ENCODE data around the gene CELA3A. TPM values are rescaled to one million over a fixed set of nuclear protein-coding genes. Genes with fewer than 3 reads are reported as not detected.

The CELA3A gene
- total and polyA plus RNA-seq, 2 of the 8 experiments (the other 6 are each of a cell fraction or from before 2014, with no cell fraction given), result not detected

GRCh38 chr1:21966247-21967000 is 35.0 kb upstream of the CELA3A start:
- H3K36me3 ChIP-seq (ENCODE audit: control insufficient read depth in 2 of 4, insufficient read depth in 4 of 4, low read length in 3 of 4), result no peaks in the 10 kb centered on the region
- FAIRE-seq (no peak), DNase-seq (ENCODE audit: low read depth in 1 of 2, low spot score in 2 of 2) (no peak)
- no peaks in the 10 kb centered on the region for H3K23me2 ChIP-seq (ENCODE audit: low read depth, low read length)
- POLR2A ChIA-PET (ENCODE audit: partially characterized antibody), result interaction anchor here (0.8 to 1.5 kb wide), 2 partner anchors 46 to 100 kb away, joined by 3 to 5 read pairs; no protein-coding TSS in a partner anchor
- H2BK20ac ChIP-seq (ENCODE audit: low read length), result no peak overlapping the region
- 0 out of 2 replicates have a peak overlapping the region, but pooled peaks have one; percentile 14 for H2BK12ac ChIP-seq (ENCODE audit: low read depth, low read length)
- H3K4me3 ChIP-seq (ENCODE audit: extremely low read depth in 1 of 4, insufficient read depth in 2 of 4, low read depth in 3 of 4, low read length in 4 of 4), result no peak overlapping the region
- H4K5ac ChIP-seq (ENCODE audit: insufficient read length, low read depth, low read length), result no peak overlapping the region
- H3K56ac ChIP-seq (replicated peaks; ENCODE audit: insufficient read length, low read depth, low read length), result no peak overlapping the region
- peak overlapping the region; percentile 74; the same call in 1 of the 2 replicates for H2BK15ac ChIP-seq (ENCODE audit: low read length)
- 95% methylated on average over 15 of the region's 15 CpGs; no CpG with 5 or more reads in 1 of the 2 experiments for WGBS, 2 experiments (ENCODE audit: extremely low coverage in 1 of 2, insufficient coverage in 1 of 2, insufficient read length in 1 of 2, insufficient replicate concordance in 2 of 2, low coverage in 1 of 2, low lambda C conversion rate in 2 of 2, missing lambda C conversion rate in 1 of 2)
- CTCF ChIA-PET (ENCODE audit: partially characterized antibody), result interaction anchor here (0.8 to 4.6 kb wide), 9 partner anchors 27 to 263 kb away, joined by 3 to 22 read pairs (median 4); no protein-coding TSS in a partner anchor
- H2BK5ac ChIP-seq (ENCODE audit: low read depth, low read length), result no peak overlapping the region
- H3K23ac ChIP-seq (ENCODE audit: insufficient read length), result no peak overlapping the region
- no peaks in the 10 kb centered on the region for H3K79me2 ChIP-seq (ENCODE audit: control insufficient read depth in 1 of 2, insufficient read depth in 2 of 2, low read length in 2 of 2)
- H2AK5ac ChIP-seq (ENCODE audit: low read depth, low read length), result no peak overlapping the region
- peak overlapping the region; percentile 4; the same call in 1 of the 2 replicates for H3K18ac ChIP-seq (ENCODE audit: extremely low read depth, low read length)
- no peaks in the 10 kb centered on the region for H3K79me1 ChIP-seq (ENCODE audit: low read depth, low read length)
- H4K20me1 ChIP-seq (replicated peaks in 1 of 2; ENCODE audit: control insufficient read depth in 1 of 2, insufficient read depth in 2 of 2, low read length in 2 of 2), result no peaks in the 10 kb centered on the region
- no peaks in the 10 kb centered on the region for H3K9me3 ChIP-seq (ENCODE audit: insufficient read depth in 2 of 2, low read depth in 1 of 2, low read length in 1 of 2)
- H3K27me3 ChIP-seq (replicated peaks in 1 of 4; ENCODE audit: control insufficient read depth in 3 of 4, extremely low read depth in 1 of 4, insufficient read depth in 3 of 4, low read length in 3 of 4), result no peaks in the 10 kb centered on the region
- H3K14ac ChIP-seq (ENCODE audit: insufficient read length), result no peak overlapping the region
- H4K91ac ChIP-seq (replicated peaks; ENCODE audit: insufficient read length, low read length), result peak overlapping the region; percentile 10
- no peak overlapping the region for H3K27ac ChIP-seq (ENCODE audit: low read depth, low read length)
- peak overlapping the region; percentile 50; the same call in 1 of the 2 replicates for H2AFZ ChIP-seq (ENCODE audit: low read length)
- no peak overlapping the region for H2BK120ac ChIP-seq (replicated peaks; ENCODE audit: low read depth, low read length)
- TF ChIP-seq RFX5 (IDR thresholded peaks at IDR 0.05; ENCODE audit: borderline replicate concordance, low read depth, low read length) (no peak), FOSL1 (IDR thresholded peaks at IDR 0.05; ENCODE audit: insufficient read depth, low read depth, low read length) (no peak), SP4 (IDR thresholded peaks at IDR 0.05; ENCODE audit: low read length) (no peak), ASH2L (IDR thresholded peaks at IDR 0.05; ENCODE audit: low read length) (no peak), GABPA (IDR thresholded peaks at IDR 0.05; ENCODE audit: borderline replicate concordance, insufficient read depth, low read length) (no peak), EGR1 (IDR thresholded peaks at IDR 0.05; ENCODE audit: borderline replicate concordance, low read depth, low read length) (no peak), EP300 (IDR thresholded peaks at IDR 0.05; ENCODE audit: borderline replicate concordance in 1 of 2, low read depth in 2 of 2, low read length in 2 of 2) (no peak), KDM1A (IDR thresholded peaks at IDR 0.05; ENCODE audit: borderline replicate concordance, low read length) (no peak), CEBPB (IDR thresholded peaks at IDR 0.05; ENCODE audit: low read depth, low read length) (no peak), SP1 (IDR thresholded peaks at IDR 0.05; ENCODE audit: low read depth, low read length) (no peak), KDM5A (IDR thresholded peaks at IDR 0.05; ENCODE audit: low read length) (no peak)
- peaks cover 0 to 6% (median 4%) of the 10 kb centered on the region in 4 experiments; a peak in 6 of 7 replicates for H3K4me1 ChIP-seq (replicated peaks in 1 of 4; ENCODE audit: control insufficient read depth in 3 of 4, insufficient read depth in 4 of 4, low read length in 3 of 4)
- no peak overlapping the region; the same call in 1 of the 2 replicates for H4K8ac ChIP-seq (ENCODE audit: extremely low read depth, insufficient read depth, low read length)
- H3K4ac ChIP-seq (replicated peaks; ENCODE audit: insufficient read length, low read depth, low read length), result no peak overlapping the region
- H3K9ac ChIP-seq (replicated peaks in 1 of 4; ENCODE audit: extremely low read depth in 1 of 4, low read depth in 3 of 4, low read length in 3 of 4), result no peak overlapping the region
- no peak overlapping the region for H3K4me2 ChIP-seq (ENCODE audit: insufficient read depth in 1 of 2, low read depth in 2 of 2, low read length in 2 of 2)
